ENCODE data around the gene CTCF. TPM values are rescaled to one million over a fixed set of nuclear protein-coding genes. Genes with fewer than 3 reads are reported as not detected.
A peak's percentile ranks its signal among the peaks of the same experiment; 100 is the strongest.
"Not testable (repeated sequence)": the region's sequence is repeated elsewhere in the genome, so short reads cannot be mapped to it uniquely, and the experiment has no call there.

CTCF gene, protein sequence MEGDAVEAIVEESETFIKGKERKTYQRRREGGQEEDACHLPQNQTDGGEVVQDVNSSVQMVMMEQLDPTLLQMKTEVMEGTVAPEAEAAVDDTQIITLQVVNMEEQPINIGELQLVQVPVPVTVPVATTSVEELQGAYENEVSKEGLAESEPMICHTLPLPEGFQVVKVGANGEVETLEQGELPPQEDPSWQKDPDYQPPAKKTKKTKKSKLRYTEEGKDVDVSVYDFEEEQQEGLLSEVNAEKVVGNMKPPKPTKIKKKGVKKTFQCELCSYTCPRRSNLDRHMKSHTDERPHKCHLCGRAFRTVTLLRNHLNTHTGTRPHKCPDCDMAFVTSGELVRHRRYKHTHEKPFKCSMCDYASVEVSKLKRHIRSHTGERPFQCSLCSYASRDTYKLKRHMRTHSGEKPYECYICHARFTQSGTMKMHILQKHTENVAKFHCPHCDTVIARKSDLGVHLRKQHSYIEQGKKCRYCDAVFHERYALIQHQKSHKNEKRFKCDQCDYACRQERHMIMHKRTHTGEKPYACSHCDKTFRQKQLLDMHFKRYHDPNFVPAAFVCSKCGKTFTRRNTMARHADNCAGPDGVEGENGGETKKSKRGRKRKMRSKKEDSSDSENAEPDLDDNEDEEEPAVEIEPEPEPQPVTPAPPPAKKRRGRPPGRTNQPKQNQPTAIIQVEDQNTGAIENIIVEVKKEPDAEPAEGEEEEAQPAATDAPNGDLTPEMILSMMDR
- total RNA-seq: 20.0 and 21.1 TPM in 2 replicates
- polyA plus RNA-seq: 20.9 and 32.6 TPM in 2 replicates
- polyA plus RNA-seq (2012): 16.8 and 24.3 TPM in 2 replicates
- 18.8 and 27.5 TPM in 2 replicates for polyA minus RNA-seq (ENCODE audit: low replicate concordance)

- Histone ChIP-seq H3K9ac (ENCODE audit: insufficient read depth, low read length) (peak within 1 kb of the TSS; percentile 99), H2AFZ (ENCODE audit: low read length) (peak within 1 kb of the TSS; percentile 76), H3K4me2 (ENCODE audit: extremely low read depth, insufficient read depth, low read length) (peak within 1 kb of the TSS; percentile 92), H4K20me1 (ENCODE audit: control insufficient read depth, extremely low read depth, insufficient read depth, low read length) (no peaks in the 10 kb centered on the region), H3K36me3 (ENCODE audit: control insufficient read depth, insufficient read depth, low read length) (no peaks in the 10 kb centered on the region), H3K27me3 (ENCODE audit: control insufficient read depth, insufficient read depth, low read length) (no peaks in the 10 kb centered on the region), H3K27ac (ENCODE audit: insufficient read depth, low read length) (peak within 1 kb of the TSS; percentile 97), H3K4me1 (ENCODE audit: control insufficient read depth, extremely low read depth, insufficient read depth, low read length) (peaks cover 8% of the 10 kb centered on the region), H3K4me3 (replicated peaks in 1 of 4; ENCODE audit: control extremely low read depth in 1 of 4, insufficient read depth in 1 of 4, low read depth in 3 of 4, low read length in 4 of 4) (peak within 1 kb of the TSS; percentile 70 to 96 (median 85)), H3K9me3 (ENCODE audit: control insufficient read depth, insufficient read depth, low read depth, low read length) (no peaks in the 10 kb centered on the region), H3K79me2 (ENCODE audit: control insufficient read depth, insufficient read depth, low read length) (peaks cover 45% of the 10 kb centered on the region)
- DNase-seq (ENCODE audit: low read depth in 2 of 2): peak; percentile 71 to 82
- peak; percentile 16 to 37 for TF ChIP-seq CTCF (conservative IDR thresholded peaks at IDR 0.05 in 1 of 2, IDR thresholded peaks at IDR 0.05 in 1 of 2; ENCODE audit: low read depth in 1 of 2, low read length in 2 of 2)
- TF ChIP-seq EZH2 (IDR thresholded peaks at IDR 0.05; ENCODE audit: low read length, missing control alignments): no peak
Measured at GRCh38 chr16:67562526-67562917, at the start of gene CTCF. Gene CTCF (plus strand): TSS chr16:67562526. CDS start chr16:67610833, 48,307 bp downstream.

GRCh38 chr16:67513892-67514291 lies 48.4 kb upstream of the CTCF start:
- not testable (repeated sequence) for H3K27me3 ChIP-seq (ENCODE audit: control insufficient read depth, insufficient read depth, low read length); H3K9ac ChIP-seq (ENCODE audit: insufficient read depth, low read length); H3K36me3 ChIP-seq (ENCODE audit: control insufficient read depth, insufficient read depth, low read length); DNase-seq (ENCODE audit: low read depth in 2 of 2); H3K9me3 ChIP-seq (ENCODE audit: control insufficient read depth, insufficient read depth, low read depth, low read length); H4K20me1 ChIP-seq (ENCODE audit: control insufficient read depth, extremely low read depth, insufficient read depth, low read length); H3K4me1 ChIP-seq (ENCODE audit: control insufficient read depth, extremely low read depth, insufficient read depth, low read length); H3K79me2 ChIP-seq (ENCODE audit: control insufficient read depth, insufficient read depth, low read length); H3K4me2 ChIP-seq (ENCODE audit: extremely low read depth, insufficient read depth, low read length); H3K4me3 ChIP-seq (replicated peaks in 1 of 4; ENCODE audit: control extremely low read depth in 1 of 4, insufficient read depth in 1 of 4, low read depth in 3 of 4, low read length in 4 of 4); H2AFZ ChIP-seq (ENCODE audit: low read length); H3K27ac ChIP-seq (ENCODE audit: insufficient read depth, low read length)

- Histone ChIP-seq H3K4me2 (ENCODE audit: extremely low read depth, insufficient read depth, low read length) (no peak overlapping the region), H3K9ac (ENCODE audit: insufficient read depth, low read length) (no peak overlapping the region), H3K36me3 (ENCODE audit: control insufficient read depth, insufficient read depth, low read length) (no peaks in the 10 kb centered on the region), H3K9me3 (ENCODE audit: control insufficient read depth, insufficient read depth, low read depth, low read length) (no peaks in the 10 kb centered on the region), H2AFZ (ENCODE audit: low read length) (no peak overlapping the region), H4K20me1 (ENCODE audit: control insufficient read depth, extremely low read depth, insufficient read depth, low read length) (no peaks in the 10 kb centered on the region), H3K27ac (ENCODE audit: insufficient read depth, low read length) (no peak overlapping the region), H3K4me1 (ENCODE audit: control insufficient read depth, extremely low read depth, insufficient read depth, low read length) (peaks cover 10% of the 10 kb centered on the region), H3K27me3 (ENCODE audit: control insufficient read depth, insufficient read depth, low read length) (no peaks in the 10 kb centered on the region), H3K4me3 (replicated peaks in 1 of 4; ENCODE audit: control extremely low read depth in 1 of 4, insufficient read depth in 1 of 4, low read depth in 3 of 4, low read length in 4 of 4) (no peak overlapping the region), H3K79me2 (ENCODE audit: control insufficient read depth, insufficient read depth, low read length) (no peaks in the 10 kb centered on the region)
- peak; percentile 72 to 91 for DNase-seq (ENCODE audit: low read depth in 2 of 2)
- no peak for TF ChIP-seq EZH2 (IDR thresholded peaks at IDR 0.05; ENCODE audit: low read length, missing control alignments)
- TF ChIP-seq CTCF (conservative IDR thresholded peaks at IDR 0.05 in 1 of 2, IDR thresholded peaks at IDR 0.05 in 1 of 2; ENCODE audit: low read depth in 1 of 2, low read length in 2 of 2): peak; percentile 71 to 78
Measured at GRCh38 chr16:67514382-67514828, 47.9 kb upstream of the CTCF start.
